ENCODE results near the gene ASAP3.

ASAP3 gene

GRCh38 chr1:23428136-23428905, 55.7 kb downstream of the ASAP3 start:
- TF ChIP-seq, protein P1, sequence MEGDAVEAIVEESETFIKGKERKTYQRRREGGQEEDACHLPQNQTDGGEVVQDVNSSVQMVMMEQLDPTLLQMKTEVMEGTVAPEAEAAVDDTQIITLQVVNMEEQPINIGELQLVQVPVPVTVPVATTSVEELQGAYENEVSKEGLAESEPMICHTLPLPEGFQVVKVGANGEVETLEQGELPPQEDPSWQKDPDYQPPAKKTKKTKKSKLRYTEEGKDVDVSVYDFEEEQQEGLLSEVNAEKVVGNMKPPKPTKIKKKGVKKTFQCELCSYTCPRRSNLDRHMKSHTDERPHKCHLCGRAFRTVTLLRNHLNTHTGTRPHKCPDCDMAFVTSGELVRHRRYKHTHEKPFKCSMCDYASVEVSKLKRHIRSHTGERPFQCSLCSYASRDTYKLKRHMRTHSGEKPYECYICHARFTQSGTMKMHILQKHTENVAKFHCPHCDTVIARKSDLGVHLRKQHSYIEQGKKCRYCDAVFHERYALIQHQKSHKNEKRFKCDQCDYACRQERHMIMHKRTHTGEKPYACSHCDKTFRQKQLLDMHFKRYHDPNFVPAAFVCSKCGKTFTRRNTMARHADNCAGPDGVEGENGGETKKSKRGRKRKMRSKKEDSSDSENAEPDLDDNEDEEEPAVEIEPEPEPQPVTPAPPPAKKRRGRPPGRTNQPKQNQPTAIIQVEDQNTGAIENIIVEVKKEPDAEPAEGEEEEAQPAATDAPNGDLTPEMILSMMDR (IDR thresholded peaks at IDR 0.05; ENCODE audit: borderline replicate concordance, extremely low read depth, low read length, poor library complexity, severe bottlenecking) = no peak
- no peak for TF ChIP-seq EZH2 (IDR thresholded peaks at IDR 0.05; ENCODE audit: borderline replicate concordance, low read depth, low read length, severe bottlenecking)
- peaks cover 29% of the 10 kb centered on the region for H3K27me3 ChIP-seq (ENCODE audit: insufficient read depth, low read length, poor library complexity)

GRCh38 chr1:23427550-23427949, 56.4 kb downstream of the ASAP3 start:
- ATAC-seq (ENCODE audit: insufficient read depth, low read depth) (no peak), DNase-seq (no peak)
- no peak overlapping the region for H2AFZ ChIP-seq (ENCODE audit: low read depth, low read length)
- peaks cover 29% of the 10 kb centered on the region for H3K27me3 ChIP-seq (ENCODE audit: insufficient read depth, low read length, poor library complexity)
- H3K9me3 ChIP-seq (ENCODE audit: insufficient read depth, low read length, severe bottlenecking) = no peaks in the 10 kb centered on the region
- H3K9ac ChIP-seq (ENCODE audit: low read depth, low read length) = no peak overlapping the region
- no peaks in the 10 kb centered on the region for H3K36me3 ChIP-seq (ENCODE audit: insufficient read depth, low read length)
- H3K4me1 ChIP-seq (ENCODE audit: insufficient read depth, low read length) = no peaks in the 10 kb centered on the region
- H3K79me2 ChIP-seq (ENCODE audit: insufficient read depth, low read length) = no peaks in the 10 kb centered on the region
- no peak overlapping the region for H3K27ac ChIP-seq (ENCODE audit: low read length)
- H4K20me1 ChIP-seq (ENCODE audit: insufficient read depth, low read length) = no peaks in the 10 kb centered on the region
- H3K4me3 ChIP-seq (ENCODE audit: low read depth in 1 of 2, low read length in 2 of 2) = no peak overlapping the region
- TF ChIP-seq EZH2 (IDR thresholded peaks at IDR 0.05; ENCODE audit: borderline replicate concordance, low read depth, low read length, severe bottlenecking) = no peak
- TF ChIP-seq, protein P1 (IDR thresholded peaks at IDR 0.05; ENCODE audit: borderline replicate concordance, extremely low read depth, low read length, poor library complexity, severe bottlenecking) = no peak
- H3K4me2 ChIP-seq (ENCODE audit: insufficient read depth, low read length) = no peak overlapping the region

More at GRCh38 chr1:23428136-23428905, 55.7 kb downstream of the ASAP3 start:
- Histone ChIP-seq H3K79me2 (ENCODE audit: insufficient read depth, low read length) (no peaks in the 10 kb centered on the region), H3K9ac (ENCODE audit: low read depth, low read length) (no peak overlapping the region), H3K4me3 (ENCODE audit: low read depth in 1 of 2, low read length in 2 of 2) (no peak overlapping the region), H4K20me1 (ENCODE audit: insufficient read depth, low read length) (no peaks in the 10 kb centered on the region), H3K27ac (ENCODE audit: low read length) (no peak overlapping the region), H3K4me2 (ENCODE audit: insufficient read depth, low read length) (no peak overlapping the region), H3K9me3 (ENCODE audit: insufficient read depth, low read length, severe bottlenecking) (no peaks in the 10 kb centered on the region), H3K36me3 (ENCODE audit: insufficient read depth, low read length) (no peaks in the 10 kb centered on the region), H3K4me1 (ENCODE audit: insufficient read depth, low read length) (no peaks in the 10 kb centered on the region), H2AFZ (ENCODE audit: low read depth, low read length) (no peak overlapping the region)
- DNase-seq (no peak), ATAC-seq (ENCODE audit: insufficient read depth, low read depth) (no peak)

- Histone ChIP-seq H4K20me1 (ENCODE audit: insufficient read depth, low read length) (no peaks in the 10 kb centered on the region), H3K9me3 (ENCODE audit: insufficient read depth, low read length, severe bottlenecking) (no peaks in the 10 kb centered on the region), H3K4me3 (ENCODE audit: low read depth in 1 of 2, low read length in 2 of 2) (no peak overlapping the region), H3K4me1 (ENCODE audit: insufficient read depth, low read length) (no peaks in the 10 kb centered on the region), H3K79me2 (ENCODE audit: insufficient read depth, low read length) (no peaks in the 10 kb centered on the region), H2AFZ (ENCODE audit: low read depth, low read length) (no peak overlapping the region), H3K27ac (ENCODE audit: low read length) (no peak overlapping the region), H3K27me3 (ENCODE audit: insufficient read depth, low read length, poor library complexity) (peaks cover 29% of the 10 kb centered on the region), H3K36me3 (ENCODE audit: insufficient read depth, low read length) (no peaks in the 10 kb centered on the region), H3K9ac (ENCODE audit: low read depth, low read length) (no peak overlapping the region), H3K4me2 (ENCODE audit: insufficient read depth, low read length) (no peak overlapping the region)
- TF ChIP-seq EZH2 (IDR thresholded peaks at IDR 0.05; ENCODE audit: borderline replicate concordance, low read depth, low read length, severe bottlenecking) = no peak
- TF ChIP-seq, protein P1 (IDR thresholded peaks at IDR 0.05; ENCODE audit: borderline replicate concordance, extremely low read depth, low read length, poor library complexity, severe bottlenecking) = no peak
- ATAC-seq (ENCODE audit: insufficient read depth, low read depth) (no peak), DNase-seq (no peak)
Measured at GRCh38 chr1:23426828-23427227, 57.2 kb downstream of the ASAP3 start.
